ENCODE measurements around the gene NNMT.

The NNMT gene

GRCh38 chr11:114295676-114296604 is at the start of gene NNMT:
Gene NNMT (plus strand): TSS chr11:114296399. CDS start chr11:114296557, 158 bp downstream.
- peak; percentile 96 for DNase-seq (ENCODE audit: low read depth)

- no peak for DNase-seq (ENCODE audit: low read depth)
Measured at GRCh38 chr11:114247070-114247789, 49.0 kb upstream of the NNMT start.

- no peak for DNase-seq (ENCODE audit: low read depth)
Measured at GRCh38 chr11:114250180-114250579, 46.0 kb upstream of the NNMT start.

- DNase-seq (ENCODE audit: low read depth): no peak
Measured at GRCh38 chr11:114250993-114251814, 45.0 kb upstream of the NNMT start.

GRCh38 chr11:114251815-114252337 is 44.3 kb upstream of the NNMT start:
- DNase-seq (ENCODE audit: low read depth): no peak

GRCh38 chr11:114252767-114253166 is 43.4 kb upstream of the NNMT start:
- DNase-seq (ENCODE audit: low read depth): no peak

GRCh38 chr11:114253771-114254170 is 42.4 kb upstream of the NNMT start:
- no peak for DNase-seq (ENCODE audit: low read depth)

GRCh38 chr11:114254571-114255146 is 41.5 kb upstream of the NNMT start:
- no peak for DNase-seq (ENCODE audit: low read depth)

- no peak for DNase-seq (ENCODE audit: low read depth)
Measured at GRCh38 chr11:114255289-114255688, 40.9 kb upstream of the NNMT start.

- no peak for DNase-seq (ENCODE audit: low read depth)
Measured at GRCh38 chr11:114256176-114256966, 39.8 kb upstream of the NNMT start.

GRCh38 chr11:114256967-114257286 is 39.3 kb upstream of the NNMT start:
- no peak for DNase-seq (ENCODE audit: low read depth)

GRCh38 chr11:114257621-114258558 is 38.3 kb upstream of the NNMT start:
- DNase-seq (ENCODE audit: low read depth): no peak

- no peak for DNase-seq (ENCODE audit: low read depth)
Measured at GRCh38 chr11:114258696-114259095, 37.5 kb upstream of the NNMT start.

- no peak for DNase-seq (ENCODE audit: low read depth)
Measured at GRCh38 chr11:114259124-114259526, 37.1 kb upstream of the NNMT start.

GRCh38 chr11:114259551-114259983 is 36.6 kb upstream of the NNMT start:
- DNase-seq (ENCODE audit: low read depth): no peak

- DNase-seq (ENCODE audit: low read depth): no peak
Measured at GRCh38 chr11:114260077-114260476, 36.1 kb upstream of the NNMT start.

GRCh38 chr11:114260483-114260882 is 35.7 kb upstream of the NNMT start:
- DNase-seq (ENCODE audit: low read depth): no peak

- DNase-seq (ENCODE audit: low read depth): no peak
Measured at GRCh38 chr11:114261791-114262190, 34.4 kb upstream of the NNMT start.

- DNase-seq (ENCODE audit: low read depth): no peak
Measured at GRCh38 chr11:114262681-114263512, 33.3 kb upstream of the NNMT start.
